ENCODE data around the gene LPIN1.
A peak's percentile ranks its signal among the peaks of the same experiment; 100 is the strongest.

LPIN1 gene, protein sequence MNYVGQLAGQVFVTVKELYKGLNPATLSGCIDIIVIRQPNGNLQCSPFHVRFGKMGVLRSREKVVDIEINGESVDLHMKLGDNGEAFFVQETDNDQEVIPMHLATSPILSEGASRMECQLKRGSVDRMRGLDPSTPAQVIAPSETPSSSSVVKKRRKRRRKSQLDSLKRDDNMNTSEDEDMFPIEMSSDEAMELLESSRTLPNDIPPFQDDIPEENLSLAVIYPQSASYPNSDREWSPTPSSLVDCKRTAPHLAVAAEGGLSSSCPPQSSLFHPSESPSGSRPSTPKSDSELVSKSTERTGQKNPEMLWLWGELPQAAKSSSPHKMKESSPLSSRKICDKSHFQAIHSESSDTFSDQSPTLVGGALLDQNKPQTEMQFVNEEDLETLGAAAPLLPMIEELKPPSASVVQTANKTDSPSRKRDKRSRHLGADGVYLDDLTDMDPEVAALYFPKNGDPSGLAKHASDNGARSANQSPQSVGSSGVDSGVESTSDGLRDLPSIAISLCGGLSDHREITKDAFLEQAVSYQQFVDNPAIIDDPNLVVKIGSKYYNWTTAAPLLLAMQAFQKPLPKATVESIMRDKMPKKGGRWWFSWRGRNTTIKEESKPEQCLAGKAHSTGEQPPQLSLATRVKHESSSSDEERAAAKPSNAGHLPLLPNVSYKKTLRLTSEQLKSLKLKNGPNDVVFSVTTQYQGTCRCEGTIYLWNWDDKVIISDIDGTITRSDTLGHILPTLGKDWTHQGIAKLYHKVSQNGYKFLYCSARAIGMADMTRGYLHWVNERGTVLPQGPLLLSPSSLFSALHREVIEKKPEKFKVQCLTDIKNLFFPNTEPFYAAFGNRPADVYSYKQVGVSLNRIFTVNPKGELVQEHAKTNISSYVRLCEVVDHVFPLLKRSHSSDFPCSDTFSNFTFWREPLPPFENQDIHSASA

DNA sequence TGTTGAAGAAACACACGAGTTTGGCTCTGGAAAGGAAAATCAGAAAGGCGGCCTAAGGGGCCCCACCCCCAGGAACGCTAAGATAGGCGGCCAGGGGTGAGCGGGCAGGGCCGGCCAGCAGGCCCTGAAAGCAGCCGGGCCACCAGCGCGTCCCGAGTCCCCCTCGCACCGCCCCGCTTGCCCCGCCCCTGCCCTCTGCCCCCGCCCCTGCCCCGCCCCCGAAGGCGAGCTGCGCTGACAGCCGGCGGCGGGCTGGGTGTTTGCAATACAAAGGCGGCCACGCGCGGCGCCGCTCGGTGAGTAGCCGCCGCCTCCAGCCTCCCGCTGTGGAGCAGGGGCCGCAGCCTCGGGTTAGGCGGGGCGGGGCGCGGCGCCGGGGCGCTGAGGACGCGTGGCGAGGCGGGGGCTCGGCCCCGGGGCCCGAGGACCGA lies at the start of gene LPIN1:
Gene LPIN1, plus strand, starts transcription at position 257 of the 431 bp plus-strand sequence. CDS start 18,910 bp downstream, outside the sequence.
- ChIA-PET POLR2A (interaction anchor here (0.6 kb wide), 3 partner anchors 16 to 58 kb away, joined by 3 read pairs; no protein-coding TSS in a partner anchor), CTCF (interaction anchor here (0.8 to 18.6 kb wide), 6 partner anchors 9 to 58 kb away, joined by 3 to 207 read pairs (median 3); no protein-coding TSS in a partner anchor)
- DNase-seq (ENCODE audit: extremely low spot score) = peak; percentile 91
- TF ChIP-seq, protein P1, sequence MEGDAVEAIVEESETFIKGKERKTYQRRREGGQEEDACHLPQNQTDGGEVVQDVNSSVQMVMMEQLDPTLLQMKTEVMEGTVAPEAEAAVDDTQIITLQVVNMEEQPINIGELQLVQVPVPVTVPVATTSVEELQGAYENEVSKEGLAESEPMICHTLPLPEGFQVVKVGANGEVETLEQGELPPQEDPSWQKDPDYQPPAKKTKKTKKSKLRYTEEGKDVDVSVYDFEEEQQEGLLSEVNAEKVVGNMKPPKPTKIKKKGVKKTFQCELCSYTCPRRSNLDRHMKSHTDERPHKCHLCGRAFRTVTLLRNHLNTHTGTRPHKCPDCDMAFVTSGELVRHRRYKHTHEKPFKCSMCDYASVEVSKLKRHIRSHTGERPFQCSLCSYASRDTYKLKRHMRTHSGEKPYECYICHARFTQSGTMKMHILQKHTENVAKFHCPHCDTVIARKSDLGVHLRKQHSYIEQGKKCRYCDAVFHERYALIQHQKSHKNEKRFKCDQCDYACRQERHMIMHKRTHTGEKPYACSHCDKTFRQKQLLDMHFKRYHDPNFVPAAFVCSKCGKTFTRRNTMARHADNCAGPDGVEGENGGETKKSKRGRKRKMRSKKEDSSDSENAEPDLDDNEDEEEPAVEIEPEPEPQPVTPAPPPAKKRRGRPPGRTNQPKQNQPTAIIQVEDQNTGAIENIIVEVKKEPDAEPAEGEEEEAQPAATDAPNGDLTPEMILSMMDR (IDR thresholded peaks at IDR 0.05; ENCODE audit: control extremely low read depth, extremely low read depth, low read depth, missing control alignments) = peak; percentile 33

DNA sequence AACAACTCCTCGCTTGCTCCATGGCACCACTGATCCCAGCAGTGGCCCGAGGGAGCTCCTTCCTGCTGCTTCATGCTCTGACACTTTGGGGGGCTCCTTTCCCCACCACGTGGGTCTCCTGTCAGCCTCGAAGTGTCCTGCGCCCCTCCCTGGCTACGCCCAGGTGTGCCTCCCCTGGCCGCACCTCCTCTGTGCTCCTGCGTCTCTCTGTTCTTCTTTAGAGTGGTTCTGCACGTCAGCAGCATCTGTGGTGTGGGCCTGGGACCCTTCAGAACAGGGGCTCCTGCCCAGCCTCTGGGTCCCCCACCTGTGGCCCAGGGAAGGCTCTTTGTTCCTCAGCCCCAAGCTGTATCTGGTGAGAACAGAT lies 49.7 kb upstream of the LPIN1 start:
- TF ChIP-seq, protein P1 (IDR thresholded peaks at IDR 0.05; ENCODE audit: control extremely low read depth, extremely low read depth, low read depth, missing control alignments) = no peak
- ChIA-PET CTCF (interaction anchor here (1.1 to 11.2 kb wide), 7 partner anchors 10 to 112 kb away, joined by 3 to 217 read pairs (median 4); no protein-coding TSS in a partner anchor), POLR2A (no interaction called here)
- no peak for DNase-seq (ENCODE audit: extremely low spot score)

DNA sequence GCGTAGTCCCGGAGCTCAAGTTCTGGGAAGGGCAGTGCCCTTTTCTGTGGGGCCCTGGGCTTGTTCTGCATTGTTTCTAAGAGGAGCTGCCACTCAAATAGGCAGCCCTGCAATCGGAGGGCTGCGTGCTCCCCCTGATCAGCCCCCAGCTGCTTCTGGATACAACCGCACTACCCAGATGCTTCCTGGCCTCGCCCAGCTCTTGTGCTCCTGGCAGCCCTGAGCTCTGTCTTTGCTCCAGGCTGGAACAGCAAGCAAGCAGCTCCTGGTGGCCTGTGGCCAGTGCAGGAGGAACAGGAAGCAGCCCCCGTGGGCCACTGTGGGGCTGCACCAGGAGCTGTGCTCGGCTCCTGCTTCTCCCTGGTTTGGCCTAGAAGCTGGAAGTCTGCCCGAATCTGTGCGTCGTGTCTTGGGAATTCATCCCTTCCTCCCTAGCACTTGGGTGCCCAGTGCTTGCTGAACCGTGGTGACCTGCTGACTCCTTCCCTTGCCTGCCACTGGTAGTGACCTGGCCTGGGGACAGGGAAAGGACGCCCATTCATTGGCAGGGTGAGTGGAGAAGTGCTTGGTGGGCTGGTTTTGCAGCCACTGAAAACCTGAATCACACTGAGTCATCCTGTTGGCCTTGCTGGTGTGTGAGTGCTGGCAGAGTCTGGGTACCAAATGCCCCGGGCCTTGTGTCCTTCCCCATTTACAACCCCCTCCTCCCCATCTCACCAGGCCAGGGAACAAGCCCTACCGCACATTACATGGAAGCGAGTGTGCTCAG lies 49.1 kb upstream of the LPIN1 start:
- DNase-seq (ENCODE audit: extremely low spot score) = no peak
- TF ChIP-seq, protein P1 (IDR thresholded peaks at IDR 0.05; ENCODE audit: control extremely low read depth, extremely low read depth, low read depth, missing control alignments) = no peak
- ChIA-PET CTCF (interaction anchor here (1.1 to 11.2 kb wide), 6 partner anchors 10 to 113 kb away, joined by 3 to 217 read pairs (median 4); no protein-coding TSS in a partner anchor), POLR2A (no interaction called here)

DNA sequence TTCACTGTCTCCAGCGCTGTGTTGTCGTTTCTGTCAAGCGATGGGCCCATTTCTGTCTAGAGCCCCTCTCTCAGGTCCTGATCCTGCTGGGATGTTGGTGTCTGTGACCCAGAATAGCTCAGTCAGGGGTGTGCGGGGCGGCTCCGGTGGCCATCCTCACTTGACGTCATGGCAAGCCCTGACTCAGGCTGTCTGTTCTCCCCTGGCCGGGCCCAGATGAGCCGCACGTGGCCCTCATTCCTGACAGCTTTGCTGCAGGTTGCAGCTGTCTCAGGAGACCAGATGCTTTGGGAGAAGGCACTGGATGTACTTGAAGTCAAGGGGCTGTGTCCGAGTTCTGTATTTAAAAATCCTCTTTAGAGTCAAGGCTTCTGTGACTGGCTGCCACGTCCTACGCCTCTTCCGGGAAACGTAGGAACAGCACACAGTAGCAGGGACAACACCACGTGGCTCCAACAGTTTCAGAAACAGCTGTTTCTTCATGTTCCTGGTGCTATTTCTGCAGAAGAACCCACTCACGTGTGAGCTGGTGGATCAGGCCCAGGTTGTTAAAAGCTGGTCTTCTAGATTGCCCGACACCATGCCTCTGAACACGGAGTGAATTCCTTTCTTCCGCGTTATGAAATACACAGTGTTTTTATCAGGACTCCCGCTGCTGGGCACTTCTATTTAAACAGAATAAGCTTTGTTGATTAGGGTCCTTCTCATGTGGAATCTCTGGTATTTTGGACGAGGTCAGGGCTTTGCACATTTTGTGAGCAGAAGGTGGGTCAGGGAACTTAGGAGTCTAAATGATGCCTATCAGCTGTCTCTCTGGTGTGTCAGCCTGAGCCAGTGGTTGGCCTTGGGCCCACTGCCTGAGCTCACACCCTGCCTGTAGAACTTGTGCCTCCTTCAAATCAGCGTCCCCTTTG lies 48.2 kb upstream of the LPIN1 start:
- DNase-seq (ENCODE audit: extremely low spot score) = no peak
- CTCF ChIA-PET = interaction anchor here (0.8 to 11.2 kb wide), 6 partner anchors 9 to 1309 kb away, joined by 3 to 217 read pairs (median 6); no protein-coding TSS in a partner anchor
- POLR2A ChIA-PET = no interaction called here
- TF ChIP-seq, protein P1 (IDR thresholded peaks at IDR 0.05; ENCODE audit: control extremely low read depth, extremely low read depth, low read depth, missing control alignments) = no peak
